Neural cell (in vitro differentiated cells): ENCODE measurements around the gene MCFD2. TPM values are rescaled to one million over a fixed set of nuclear protein-coding genes. Genes with fewer than 3 reads are reported as not detected.

Source experiments
- H2AFZ ChIP-seq: fragments of 200-600, 300-800 bp; sonication (generic), shearing (Covaris generic); 2 replicates; pipeline ENCODE4 v1.6.0; 2014; ENCODE audit warnings: low read depth, mild to moderate bottlenecking, antibody characterized with exemption, low read length, moderate library complexity
- H3F3A ChIP-seq: fragments of 200-600 bp; shearing (Covaris generic); 2 replicates; pipeline ENCODE4 v1.6.1; 2016; ENCODE audit warnings: mild to moderate bottlenecking, moderate library complexity, mixed read lengths, antibody characterized with exemption, low read length; ENCODE audit not compliant: insufficient read depth, poor library complexity, severe bottlenecking
- H3K27ac ChIP-seq: fragments of 200-600, 300-800 bp; sonication (generic), shearing (Covaris generic); 2 replicates; pipeline ENCODE4 v1.5.1; 2014; ENCODE audit warnings: mild to moderate bottlenecking, low read length, moderate library complexity
- H3K27me3 ChIP-seq: fragments of 300-800, 200-600 bp; sonication (generic), shearing (Covaris generic); 2 replicates; pipeline ENCODE4 v1.6.0; 2014; ENCODE audit warnings: mild to moderate bottlenecking, low read depth, low read length, moderate library complexity; ENCODE audit not compliant: insufficient read depth
- H3K36me3 ChIP-seq: fragments of 300-800, 200-600 bp; sonication (generic), shearing (Covaris generic); 2 replicates; pipeline ENCODE4 v1.5.1; 2014; ENCODE audit warnings: mild to moderate bottlenecking, antibody characterized with exemption, low read length, moderate library complexity; ENCODE audit not compliant: insufficient read depth
- H3K4me2 ChIP-seq: fragments of 300-800, 200-600 bp; sonication (generic), shearing (Covaris generic); 2 replicates; pipeline ENCODE4 v1.6.0; 2014; ENCODE audit warnings: mild to moderate bottlenecking, low read length
- H3K4me3 ChIP-seq: fragments of 300-800, 200-600 bp; sonication (generic), shearing (Covaris generic); 2 replicates; pipeline ENCODE4 v1.5.1; 2014; ENCODE audit warnings: mild to moderate bottlenecking, low read length, moderate library complexity
- H3K79me2 ChIP-seq: fragments of 200-600 bp; shearing (Covaris generic); replicated peaks from 2 replicates; pipeline ENCODE4 v1.6.0; 2014; ENCODE audit warnings: mild to moderate bottlenecking, low read length, moderate library complexity; ENCODE audit not compliant: insufficient read depth
- H3K9ac ChIP-seq: fragments of 300-800, 200-600 bp; sonication (generic), shearing (Covaris generic); 2 replicates; pipeline ENCODE4 v1.6.1; 2016; ENCODE audit warnings: mild to moderate bottlenecking, low read length, mixed read lengths
- H3K9me2 ChIP-seq: fragments of 200-600 bp; shearing (Covaris generic); 2 replicates; pipeline ENCODE4 v1.6.1; 2016; ENCODE audit warnings: mild to moderate bottlenecking, low read length, mixed read lengths; ENCODE audit not compliant: insufficient read depth
- H3K9me3 ChIP-seq: fragments of 200-600, 300-800 bp; sonication (generic), shearing (Covaris generic); 2 replicates; pipeline ENCODE4 v1.6.1; 2016; ENCODE audit warnings: mild to moderate bottlenecking, mixed run types, low read length, moderate library complexity, mixed read lengths
- H4K20me1 ChIP-seq: fragments of 200-600 bp; shearing (Covaris generic); 2 replicates; pipeline ENCODE4 v1.6.1; 2016; ENCODE audit warnings: mild to moderate bottlenecking, mixed run types; ENCODE audit not compliant: insufficient read depth
- EP300 ChIP-seq: fragments of 450-650 bp; conservative IDR thresholded peaks from 2 replicates; pipeline ENCODE4 v1.6.1; 2014; ENCODE audit warnings: antibody characterized with exemption, mild to moderate bottlenecking, moderate library complexity; ENCODE audit not compliant: poor library complexity, severe bottlenecking
- EZH2 ChIP-seq: fragments of 200-600, 300-800 bp; shearing (Covaris generic), sonication (generic); IDR thresholded peaks from 2 replicates; pipeline ENCODE4 v1.6.1; 2014; ENCODE audit warnings: antibody characterized with exemption, low read length, borderline replicate concordance, mild to moderate bottlenecking; ENCODE audit not compliant: insufficient read depth, poor library complexity, severe bottlenecking
- MXI1 ChIP-seq: fragments of 450-650 bp; conservative IDR thresholded peaks from 2 replicates; pipeline ENCODE4 v1.6.1; 2014; ENCODE audit warnings: antibody characterized with exemption, mild to moderate bottlenecking; ENCODE audit not compliant: poor library complexity, severe bottlenecking
- POLR2AphosphoS5 ChIP-seq: IDR thresholded peaks from 2 replicates; pipeline ENCODE4 v1.6.1; 2012
- RAD21 ChIP-seq: fragments of 450-650 bp; conservative IDR thresholded peaks from 2 replicates; pipeline ENCODE4 v1.6.1; 2014; ENCODE audit warnings: antibody characterized with exemption, mild to moderate bottlenecking, moderate library complexity
- SMC3 ChIP-seq: fragments of 450-650 bp; conservative IDR thresholded peaks from 2 replicates; pipeline ENCODE4 v1.6.1; 2014; ENCODE audit warnings: antibody characterized with exemption, mild to moderate bottlenecking, moderate library complexity; ENCODE audit not compliant: poor library complexity
- TAF1 ChIP-seq: IDR thresholded peaks from 2 replicates; pipeline ENCODE4 v1.6.1; 2012; ENCODE audit warnings: low read depth
- polyA plus RNA-seq: library from polyadenylated mRNA; depleted of rRNA; stranded (reverse); fragments of >200 nt; gene quantifications from 2 replicates; pipeline ENCODE4 v1.2.3, GENCODE V29; 2014
- TF ChIP-seq, protein P1 (sequence below): fragments of 450-650 bp; IDR thresholded peaks from 2 replicates; pipeline ENCODE4 v1.5.1; 2014; ENCODE audit warnings: antibody characterized with exemption, mild to moderate bottlenecking, moderate library complexity; ENCODE audit not compliant: poor library complexity, severe bottlenecking
- TF ChIP-seq, protein P2 (sequence below): IDR thresholded peaks from 2 replicates; pipeline ENCODE4 v1.6.1; 2012; ENCODE audit warnings: borderline replicate concordance

MCFD2 gene
- polyA plus RNA-seq, 1 donor from 2014 or later, result 78.8 TPM

DNA sequence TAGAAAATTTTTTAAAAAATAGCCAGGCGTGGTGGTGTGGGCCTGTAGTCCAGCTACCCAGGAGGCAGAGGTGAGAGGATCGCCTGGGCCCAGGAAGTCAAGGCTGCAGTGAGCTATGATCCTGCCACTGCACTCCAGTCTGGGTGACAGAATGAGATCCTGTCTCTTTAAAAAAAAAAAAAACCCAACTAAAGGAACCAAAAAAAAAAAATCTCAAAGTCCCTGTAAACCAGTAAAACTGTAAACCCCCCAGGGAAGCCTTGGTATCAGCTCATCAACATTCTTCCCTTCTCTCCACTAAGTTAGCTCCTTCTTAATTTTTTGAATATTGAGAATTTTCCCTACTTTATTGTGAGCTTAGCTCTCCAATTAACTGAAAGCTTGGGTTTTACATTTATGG is 8.4 kb upstream of the MCFD2 start (continued):
- TF ChIP-seq SMC3, result no peak

DNA sequence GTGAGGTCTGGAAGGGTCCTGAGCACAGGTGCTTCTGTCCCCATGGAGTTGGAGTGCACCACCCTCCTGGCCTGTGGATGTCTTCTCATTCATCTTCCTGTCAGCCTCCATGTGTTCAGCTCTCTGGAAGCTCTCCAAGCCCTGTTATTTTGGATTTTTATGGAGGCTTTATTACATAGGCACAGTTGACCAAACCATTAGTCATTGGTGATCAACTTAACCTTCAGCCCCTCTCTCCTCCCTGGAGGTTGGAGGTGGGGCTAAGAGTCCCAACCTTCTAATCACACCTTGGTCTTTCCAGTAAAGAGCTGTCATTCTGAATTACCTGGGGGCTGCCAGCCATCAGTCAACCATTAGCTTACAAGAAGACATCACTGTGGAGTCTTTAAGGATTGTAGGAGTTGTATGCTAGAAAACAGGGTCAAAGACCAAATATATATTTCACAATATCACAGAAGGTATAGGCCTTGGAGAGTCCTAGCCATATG is 7.5 kb upstream of the MCFD2 start:
- Histone ChIP-seq H3K9me3 (peaks cover 7% of the 10 kb centered on the region), H3K27me3 (no peaks in the 10 kb centered on the region), H3K27ac (no peak overlapping the region), H3K9ac (no peak overlapping the region), H3K79me2 (no peaks in the 10 kb centered on the region), H2AFZ (no peak overlapping the region), H3K36me3 (no peaks in the 10 kb centered on the region), H4K20me1 (no peaks in the 10 kb centered on the region), H3K4me3 (no peak overlapping the region), H3K9me2 (no peaks in the 10 kb centered on the region), H3K4me2 (no peak overlapping the region), H3F3A (no peaks in the 10 kb centered on the region)
- no peak for TF ChIP-seq TAF1
- TF ChIP-seq, protein P1, sequence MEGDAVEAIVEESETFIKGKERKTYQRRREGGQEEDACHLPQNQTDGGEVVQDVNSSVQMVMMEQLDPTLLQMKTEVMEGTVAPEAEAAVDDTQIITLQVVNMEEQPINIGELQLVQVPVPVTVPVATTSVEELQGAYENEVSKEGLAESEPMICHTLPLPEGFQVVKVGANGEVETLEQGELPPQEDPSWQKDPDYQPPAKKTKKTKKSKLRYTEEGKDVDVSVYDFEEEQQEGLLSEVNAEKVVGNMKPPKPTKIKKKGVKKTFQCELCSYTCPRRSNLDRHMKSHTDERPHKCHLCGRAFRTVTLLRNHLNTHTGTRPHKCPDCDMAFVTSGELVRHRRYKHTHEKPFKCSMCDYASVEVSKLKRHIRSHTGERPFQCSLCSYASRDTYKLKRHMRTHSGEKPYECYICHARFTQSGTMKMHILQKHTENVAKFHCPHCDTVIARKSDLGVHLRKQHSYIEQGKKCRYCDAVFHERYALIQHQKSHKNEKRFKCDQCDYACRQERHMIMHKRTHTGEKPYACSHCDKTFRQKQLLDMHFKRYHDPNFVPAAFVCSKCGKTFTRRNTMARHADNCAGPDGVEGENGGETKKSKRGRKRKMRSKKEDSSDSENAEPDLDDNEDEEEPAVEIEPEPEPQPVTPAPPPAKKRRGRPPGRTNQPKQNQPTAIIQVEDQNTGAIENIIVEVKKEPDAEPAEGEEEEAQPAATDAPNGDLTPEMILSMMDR, result no peak
- no peak for TF ChIP-seq RAD21
- TF ChIP-seq EZH2, result no peak
- no peak for TF ChIP-seq POLR2AphosphoS5
- TF ChIP-seq, protein P2, sequence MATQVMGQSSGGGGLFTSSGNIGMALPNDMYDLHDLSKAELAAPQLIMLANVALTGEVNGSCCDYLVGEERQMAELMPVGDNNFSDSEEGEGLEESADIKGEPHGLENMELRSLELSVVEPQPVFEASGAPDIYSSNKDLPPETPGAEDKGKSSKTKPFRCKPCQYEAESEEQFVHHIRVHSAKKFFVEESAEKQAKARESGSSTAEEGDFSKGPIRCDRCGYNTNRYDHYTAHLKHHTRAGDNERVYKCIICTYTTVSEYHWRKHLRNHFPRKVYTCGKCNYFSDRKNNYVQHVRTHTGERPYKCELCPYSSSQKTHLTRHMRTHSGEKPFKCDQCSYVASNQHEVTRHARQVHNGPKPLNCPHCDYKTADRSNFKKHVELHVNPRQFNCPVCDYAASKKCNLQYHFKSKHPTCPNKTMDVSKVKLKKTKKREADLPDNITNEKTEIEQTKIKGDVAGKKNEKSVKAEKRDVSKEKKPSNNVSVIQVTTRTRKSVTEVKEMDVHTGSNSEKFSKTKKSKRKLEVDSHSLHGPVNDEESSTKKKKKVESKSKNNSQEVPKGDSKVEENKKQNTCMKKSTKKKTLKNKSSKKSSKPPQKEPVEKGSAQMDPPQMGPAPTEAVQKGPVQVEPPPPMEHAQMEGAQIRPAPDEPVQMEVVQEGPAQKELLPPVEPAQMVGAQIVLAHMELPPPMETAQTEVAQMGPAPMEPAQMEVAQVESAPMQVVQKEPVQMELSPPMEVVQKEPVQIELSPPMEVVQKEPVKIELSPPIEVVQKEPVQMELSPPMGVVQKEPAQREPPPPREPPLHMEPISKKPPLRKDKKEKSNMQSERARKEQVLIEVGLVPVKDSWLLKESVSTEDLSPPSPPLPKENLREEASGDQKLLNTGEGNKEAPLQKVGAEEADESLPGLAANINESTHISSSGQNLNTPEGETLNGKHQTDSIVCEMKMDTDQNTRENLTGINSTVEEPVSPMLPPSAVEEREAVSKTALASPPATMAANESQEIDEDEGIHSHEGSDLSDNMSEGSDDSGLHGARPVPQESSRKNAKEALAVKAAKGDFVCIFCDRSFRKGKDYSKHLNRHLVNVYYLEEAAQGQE, result no peak
- no peak for TF ChIP-seq SMC3
- no peak for TF ChIP-seq MXI1
- TF ChIP-seq EP300, result no peak

DNA sequence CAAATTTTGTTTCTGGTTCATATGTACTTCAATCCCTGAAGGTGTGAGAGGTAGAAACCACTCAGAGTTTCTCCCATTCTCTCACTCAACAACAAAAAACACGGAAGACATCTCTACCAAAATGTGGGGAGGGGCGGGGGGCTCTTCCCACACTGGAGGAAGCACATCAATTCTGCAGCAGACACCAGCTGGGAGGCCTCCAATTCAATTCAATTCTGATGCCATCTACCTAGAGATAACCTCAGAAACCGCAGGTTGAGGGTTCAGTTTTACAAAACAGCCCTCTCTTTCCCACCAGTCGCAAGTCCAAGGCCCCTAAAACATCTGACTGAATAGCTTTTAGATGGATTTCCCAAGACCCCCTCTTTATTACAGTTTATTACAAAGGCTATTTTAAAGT is 7.0 kb upstream of the MCFD2 start:
- H3K79me2 ChIP-seq, result no peaks in the 10 kb centered on the region
- H3K27ac ChIP-seq, result no peak overlapping the region
- no peaks in the 10 kb centered on the region for H3F3A ChIP-seq
- no peak for TF ChIP-seq EP300
- TF ChIP-seq MXI1, result no peak
- TF ChIP-seq POLR2AphosphoS5, result no peak
- TF ChIP-seq SMC3, result no peak
- TF ChIP-seq EZH2, result no peak
- no peak for TF ChIP-seq RAD21
- TF ChIP-seq, protein P1, result no peak
- TF ChIP-seq TAF1, result no peak
- TF ChIP-seq, protein P2, result no peak
- H3K4me2 ChIP-seq, result no peak overlapping the region
- no peak overlapping the region for H3K4me3 ChIP-seq
- no peaks in the 10 kb centered on the region for H3K27me3 ChIP-seq
- H3K9me3 ChIP-seq, result peaks cover 7% of the 10 kb centered on the region
- H3K9ac ChIP-seq, result no peak overlapping the region
- no peaks in the 10 kb centered on the region for H4K20me1 ChIP-seq
- no peak overlapping the region for H2AFZ ChIP-seq
- no peaks in the 10 kb centered on the region for H3K9me2 ChIP-seq
- H3K36me3 ChIP-seq, result no peaks in the 10 kb centered on the region
